ENCODE data around the gene MICAL2. TPM values are rescaled to one million over a fixed set of nuclear protein-coding genes. Genes with fewer than 3 reads are reported as not detected.

MICAL2 gene
- total RNA-seq, 1 donor, result 156 TPM

DNA sequence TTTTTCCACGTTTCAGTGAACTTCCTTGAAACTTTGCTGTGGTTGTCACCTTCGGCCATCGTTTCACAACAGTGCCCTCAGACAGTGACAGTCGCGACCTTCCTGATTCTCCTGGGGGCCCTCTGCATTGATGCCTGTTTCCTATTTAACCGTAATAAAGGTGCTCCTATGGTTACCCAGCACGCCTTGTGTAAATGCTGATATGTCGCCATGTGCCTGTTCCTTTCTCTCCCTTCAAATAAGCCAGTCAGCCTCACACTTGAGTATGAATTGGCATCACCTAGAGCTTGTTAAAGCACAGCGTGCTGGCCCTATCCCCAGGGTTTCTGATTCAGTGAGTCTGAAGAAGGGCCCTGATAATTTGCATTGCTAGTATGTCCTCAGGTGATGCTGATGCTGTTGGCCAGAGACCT, 104.8 kb downstream of the MICAL2 start:
- H3K4me1 ChIP-seq (ENCODE audit: insufficient read depth, low read length), result peaks cover 45% of the 10 kb centered on the region

DNA sequence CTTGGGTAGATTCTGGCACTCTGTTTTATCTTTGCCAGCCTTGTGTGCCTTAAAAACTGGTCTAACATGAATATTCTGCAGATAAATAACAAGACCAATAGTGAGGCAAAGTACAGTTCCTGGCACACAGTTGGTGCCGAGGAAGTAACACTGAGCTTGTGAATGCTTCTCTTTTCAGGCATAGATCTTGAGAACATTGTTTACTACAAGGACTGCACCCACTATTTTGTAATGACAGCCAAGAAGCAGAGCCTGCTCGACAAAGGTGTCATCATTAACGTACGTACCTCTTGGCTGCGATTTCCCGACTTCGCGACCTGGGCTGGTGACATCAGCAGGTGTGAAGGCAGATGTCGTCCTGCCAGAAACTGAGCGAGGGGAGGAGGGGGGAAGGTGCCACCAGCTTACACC, 105.7 kb downstream of the MICAL2 start:
- Histone ChIP-seq H3K4me3 (ENCODE audit: insufficient read depth, low read length) (no peak overlapping the region), H3K36me3 (ENCODE audit: insufficient read depth, low read length) (peaks cover 95% of the 10 kb centered on the region), H3K4me2 (ENCODE audit: insufficient read depth, low read length) (no peak overlapping the region), H3K9me3 (ENCODE audit: low read depth, low read length) (no peaks in the 10 kb centered on the region), H3K79me2 (ENCODE audit: insufficient read depth, low read length) (peaks cover 2% of the 10 kb centered on the region), H3K27ac (ENCODE audit: low read depth, low read length) (peak overlapping the region; percentile 12), H3K4me1 (ENCODE audit: insufficient read depth, low read length) (peaks cover 53% of the 10 kb centered on the region), H4K20me1 (ENCODE audit: insufficient read depth, low read length) (no peaks in the 10 kb centered on the region), H3K27me3 (ENCODE audit: insufficient read depth, low read length) (no peaks in the 10 kb centered on the region), H2AFZ (ENCODE audit: low read length) (no peak overlapping the region)
- TF ChIP-seq, protein P1, sequence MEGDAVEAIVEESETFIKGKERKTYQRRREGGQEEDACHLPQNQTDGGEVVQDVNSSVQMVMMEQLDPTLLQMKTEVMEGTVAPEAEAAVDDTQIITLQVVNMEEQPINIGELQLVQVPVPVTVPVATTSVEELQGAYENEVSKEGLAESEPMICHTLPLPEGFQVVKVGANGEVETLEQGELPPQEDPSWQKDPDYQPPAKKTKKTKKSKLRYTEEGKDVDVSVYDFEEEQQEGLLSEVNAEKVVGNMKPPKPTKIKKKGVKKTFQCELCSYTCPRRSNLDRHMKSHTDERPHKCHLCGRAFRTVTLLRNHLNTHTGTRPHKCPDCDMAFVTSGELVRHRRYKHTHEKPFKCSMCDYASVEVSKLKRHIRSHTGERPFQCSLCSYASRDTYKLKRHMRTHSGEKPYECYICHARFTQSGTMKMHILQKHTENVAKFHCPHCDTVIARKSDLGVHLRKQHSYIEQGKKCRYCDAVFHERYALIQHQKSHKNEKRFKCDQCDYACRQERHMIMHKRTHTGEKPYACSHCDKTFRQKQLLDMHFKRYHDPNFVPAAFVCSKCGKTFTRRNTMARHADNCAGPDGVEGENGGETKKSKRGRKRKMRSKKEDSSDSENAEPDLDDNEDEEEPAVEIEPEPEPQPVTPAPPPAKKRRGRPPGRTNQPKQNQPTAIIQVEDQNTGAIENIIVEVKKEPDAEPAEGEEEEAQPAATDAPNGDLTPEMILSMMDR (IDR thresholded peaks at IDR 0.05; ENCODE audit: extremely low read depth, low read depth, low read length), result no peak
- no peak for DNase-seq (ENCODE audit: insufficient read length, low spot score, missing footprints)

More for the DNA sequence above, 104.8 kb downstream of the MICAL2 start:
- Histone ChIP-seq H2AFZ (ENCODE audit: low read length) (no peak overlapping the region), H3K4me2 (ENCODE audit: insufficient read depth, low read length) (no peak overlapping the region), H3K9me3 (ENCODE audit: low read depth, low read length) (no peaks in the 10 kb centered on the region), H3K4me3 (ENCODE audit: insufficient read depth, low read length) (no peak overlapping the region), H3K36me3 (ENCODE audit: insufficient read depth, low read length) (peaks cover 93% of the 10 kb centered on the region), H4K20me1 (ENCODE audit: insufficient read depth, low read length) (no peaks in the 10 kb centered on the region), H3K79me2 (ENCODE audit: insufficient read depth, low read length) (peaks cover 2% of the 10 kb centered on the region), H3K27ac (ENCODE audit: low read depth, low read length) (peak overlapping the region; percentile 84), H3K27me3 (ENCODE audit: insufficient read depth, low read length) (no peaks in the 10 kb centered on the region)
- TF ChIP-seq, protein P1 (IDR thresholded peaks at IDR 0.05; ENCODE audit: extremely low read depth, low read depth, low read length), result no peak
- no peak for DNase-seq (ENCODE audit: insufficient read length, low spot score, missing footprints)

DNA sequence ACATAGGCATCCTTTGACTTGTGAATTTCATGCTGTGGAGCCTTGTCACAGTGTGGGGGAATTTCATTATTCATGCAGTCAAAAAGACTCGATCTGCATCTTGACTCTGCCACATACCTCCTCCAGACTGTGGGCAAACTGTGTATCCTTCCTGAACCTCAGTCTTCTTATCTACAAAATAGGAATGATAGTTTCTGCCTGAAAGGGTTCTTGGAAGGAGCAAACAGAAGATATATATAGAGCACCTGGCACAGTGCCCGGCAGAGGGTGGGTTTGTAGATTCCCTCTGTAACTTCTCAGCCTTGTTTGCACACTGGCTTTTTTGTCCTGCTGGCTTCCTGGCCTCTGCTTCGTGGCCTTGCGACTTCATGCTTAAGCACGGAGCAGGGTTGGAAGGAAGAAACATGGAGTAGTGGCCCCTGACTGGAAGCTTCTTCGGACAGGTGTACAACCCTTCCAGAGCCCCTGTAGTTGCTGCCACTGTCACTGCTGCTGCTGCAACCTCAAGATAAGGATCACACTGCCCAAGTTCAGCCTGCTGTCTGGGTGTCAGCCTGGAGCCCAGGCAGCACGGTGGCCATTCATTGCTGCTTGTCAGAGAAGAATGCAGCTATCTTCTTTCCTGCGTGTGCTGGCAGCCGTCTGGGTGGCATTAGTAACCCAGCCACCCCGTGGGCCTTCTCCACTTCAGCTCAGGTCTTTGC, 106.4 kb downstream of the MICAL2 start:
- no peak overlapping the region for H3K4me3 ChIP-seq (ENCODE audit: insufficient read depth, low read length)
- H3K9me3 ChIP-seq (ENCODE audit: low read depth, low read length), result no peaks in the 10 kb centered on the region
- peaks cover 6% of the 10 kb centered on the region for H3K79me2 ChIP-seq (ENCODE audit: insufficient read depth, low read length)
- H3K4me1 ChIP-seq (ENCODE audit: insufficient read depth, low read length), result peaks cover 53% of the 10 kb centered on the region
- H3K4me2 ChIP-seq (ENCODE audit: insufficient read depth, low read length), result no peak overlapping the region
- no peak overlapping the region for H2AFZ ChIP-seq (ENCODE audit: low read length)
- H3K36me3 ChIP-seq (ENCODE audit: insufficient read depth, low read length), result peaks cover 96% of the 10 kb centered on the region
- TF ChIP-seq, protein P1 (IDR thresholded peaks at IDR 0.05; ENCODE audit: extremely low read depth, low read depth, low read length), result no peak
- H3K27ac ChIP-seq (ENCODE audit: low read depth, low read length), result peak overlapping the region; percentile 97
- no peak for DNase-seq (ENCODE audit: insufficient read length, low spot score, missing footprints)
- H3K27me3 ChIP-seq (ENCODE audit: insufficient read depth, low read length), result no peaks in the 10 kb centered on the region
- no peaks in the 10 kb centered on the region for H4K20me1 ChIP-seq (ENCODE audit: insufficient read depth, low read length)

GRCh38 chr11:12217879-12218278, 107.5 kb downstream of the MICAL2 start:
- Histone ChIP-seq H3K27me3 (ENCODE audit: insufficient read depth, low read length) (no peaks in the 10 kb centered on the region), H3K4me2 (ENCODE audit: insufficient read depth, low read length) (no peak overlapping the region), H3K4me3 (ENCODE audit: insufficient read depth, low read length) (no peak overlapping the region), H3K9me3 (ENCODE audit: low read depth, low read length) (no peaks in the 10 kb centered on the region), H3K4me1 (ENCODE audit: insufficient read depth, low read length) (peaks cover 44% of the 10 kb centered on the region), H4K20me1 (ENCODE audit: insufficient read depth, low read length) (no peaks in the 10 kb centered on the region), H2AFZ (ENCODE audit: low read length) (no peak overlapping the region), H3K27ac (ENCODE audit: low read depth, low read length) (peak overlapping the region; percentile 97), H3K36me3 (ENCODE audit: insufficient read depth, low read length) (peaks cover 96% of the 10 kb centered on the region), H3K79me2 (ENCODE audit: insufficient read depth, low read length) (peaks cover 11% of the 10 kb centered on the region)
- DNase-seq (ENCODE audit: insufficient read length, low spot score, missing footprints), result no peak
- TF ChIP-seq, protein P1 (IDR thresholded peaks at IDR 0.05; ENCODE audit: extremely low read depth, low read depth, low read length), result no peak

Measured in osteoblast (primary cell).